Measurements from ENCODE around the gene KRTAP12-1.

The KRTAP12-1 gene, protein sequence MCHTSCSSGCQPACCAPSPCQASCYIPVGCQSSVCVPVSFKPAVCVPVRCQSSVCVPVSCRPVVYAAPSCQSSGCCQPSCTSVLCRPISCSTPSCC

DNA sequence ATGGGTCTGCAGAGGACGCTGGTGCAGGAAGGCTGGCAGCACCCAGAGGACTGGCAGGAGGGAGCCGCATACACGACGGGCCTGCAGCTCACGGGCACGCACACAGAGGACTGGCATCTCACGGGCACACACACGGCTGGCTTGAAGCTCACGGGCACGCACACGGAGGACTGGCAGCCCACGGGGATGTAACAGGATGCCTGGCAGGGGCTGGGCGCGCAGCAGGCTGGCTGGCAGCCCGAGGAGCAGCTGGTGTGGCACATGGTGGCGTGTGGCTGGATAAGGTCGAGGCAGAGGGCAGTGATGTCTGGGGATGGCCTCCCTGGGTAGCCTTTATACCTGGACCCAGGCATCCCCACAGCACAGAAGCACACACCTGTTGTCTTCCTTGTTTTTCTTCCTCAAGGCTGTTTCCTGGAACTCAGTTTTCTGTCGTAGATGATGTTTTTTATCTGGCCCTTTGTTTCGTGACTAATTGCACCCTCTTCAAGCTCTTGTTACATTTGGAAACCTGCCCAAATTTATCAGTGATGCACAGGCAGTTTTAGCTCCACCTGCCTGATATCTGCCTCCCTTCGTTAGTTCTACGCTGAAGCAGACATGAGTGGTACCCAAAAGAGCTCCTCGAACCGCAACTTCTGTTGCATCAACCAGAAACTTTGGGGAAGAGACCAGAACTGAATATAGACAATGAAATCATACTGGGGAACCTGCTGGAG, at the start of gene KRTAP12-1:
KRTAP12-1 (minus strand) TSS at position 303 of the 719 bp plus-strand sequence; CDS start at position 263, 40 bp downstream.
- no peak for DNase-seq (ENCODE audit: low read depth in 3 of 3, low spot score in 1 of 3)

DNA sequence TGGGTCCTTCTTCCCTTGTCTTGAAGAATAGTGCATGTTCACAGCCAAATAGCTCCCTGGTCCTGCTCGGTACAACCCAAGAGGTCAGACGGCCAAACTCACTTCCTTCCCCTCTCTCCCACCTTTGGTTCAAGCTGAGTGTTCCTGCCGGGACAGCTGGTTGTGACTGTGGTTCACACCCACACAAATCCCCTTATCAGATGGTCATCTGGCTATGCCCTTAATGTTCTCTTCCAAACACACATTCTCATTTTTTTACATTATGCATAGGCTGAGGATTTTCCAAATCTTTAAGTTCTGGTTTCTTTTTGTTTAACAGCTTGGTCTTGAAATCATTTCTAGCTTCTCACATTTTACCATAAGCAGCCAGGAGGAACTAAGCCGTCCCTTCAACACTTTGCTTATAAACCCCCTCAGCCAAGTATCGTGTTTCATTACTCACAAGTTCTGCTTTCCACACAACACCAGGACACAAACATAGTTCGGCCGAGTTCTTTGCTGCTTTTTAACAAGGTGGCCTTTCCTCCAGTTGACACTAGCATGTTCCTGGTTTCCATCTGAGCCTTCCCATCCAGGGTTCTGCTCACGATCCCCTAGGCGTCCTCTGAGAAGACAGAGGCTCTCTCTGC, 49.1 kb upstream of the KRTAP12-1 start:
- DNase-seq (ENCODE audit: low read depth in 3 of 3, low spot score in 1 of 3), result no peak

DNA sequence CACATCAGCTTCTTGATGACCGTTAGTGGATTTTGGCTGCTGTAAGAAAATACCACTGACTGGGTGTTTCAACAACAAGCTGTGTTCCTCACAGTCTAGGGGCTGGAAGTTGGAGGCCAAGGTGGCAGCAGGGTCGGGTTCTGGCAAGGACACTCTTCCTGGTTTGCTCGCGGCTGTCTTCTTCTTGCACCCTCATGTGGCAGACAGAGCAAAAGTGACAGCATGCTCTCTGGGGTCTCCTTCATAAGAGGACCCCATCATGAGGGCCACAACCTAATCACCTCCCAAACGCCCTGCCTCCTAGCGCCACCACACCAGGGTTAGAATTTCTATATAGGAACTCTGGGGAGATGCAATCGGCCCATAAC, 48.0 kb upstream of the KRTAP12-1 start:
- no peak for DNase-seq (ENCODE audit: low read depth in 3 of 3, low spot score in 1 of 3)

DNA sequence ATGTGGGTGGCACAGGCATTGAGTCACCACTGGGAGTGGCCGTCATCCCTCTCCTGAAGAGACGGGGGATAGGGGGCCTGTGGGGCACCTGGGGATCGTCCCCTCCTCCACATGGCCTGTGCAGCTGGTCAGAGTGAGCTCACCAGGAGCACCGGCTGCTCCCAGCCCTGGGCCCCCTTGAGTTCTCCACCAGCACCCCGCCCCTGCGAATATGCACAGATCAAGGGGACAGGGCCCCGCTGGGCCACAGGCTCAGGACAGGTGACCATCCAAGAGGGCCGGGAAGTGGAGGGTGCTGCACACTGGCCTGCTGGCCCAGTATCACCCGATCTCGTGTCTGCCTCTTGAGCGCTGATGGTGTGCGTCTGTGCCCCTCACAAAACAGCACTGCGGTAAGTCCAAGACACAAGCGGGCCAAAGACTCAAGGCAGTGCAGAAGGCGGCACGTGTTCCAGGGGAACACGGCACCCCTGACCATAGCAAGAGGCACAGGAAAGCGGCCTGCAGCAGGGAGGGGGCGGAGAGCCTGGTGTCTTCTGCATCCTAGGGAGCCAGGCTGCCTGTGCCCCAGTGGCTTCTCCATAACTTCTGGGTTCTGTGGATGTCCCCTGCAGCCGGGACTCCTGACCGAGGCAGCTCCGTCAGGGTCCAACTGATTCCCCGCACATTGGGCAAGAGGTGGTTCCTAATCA, 47.5 kb upstream of the KRTAP12-1 start:
- DNase-seq (ENCODE audit: low read depth in 3 of 3, low spot score in 1 of 3), result no peak

DNA sequence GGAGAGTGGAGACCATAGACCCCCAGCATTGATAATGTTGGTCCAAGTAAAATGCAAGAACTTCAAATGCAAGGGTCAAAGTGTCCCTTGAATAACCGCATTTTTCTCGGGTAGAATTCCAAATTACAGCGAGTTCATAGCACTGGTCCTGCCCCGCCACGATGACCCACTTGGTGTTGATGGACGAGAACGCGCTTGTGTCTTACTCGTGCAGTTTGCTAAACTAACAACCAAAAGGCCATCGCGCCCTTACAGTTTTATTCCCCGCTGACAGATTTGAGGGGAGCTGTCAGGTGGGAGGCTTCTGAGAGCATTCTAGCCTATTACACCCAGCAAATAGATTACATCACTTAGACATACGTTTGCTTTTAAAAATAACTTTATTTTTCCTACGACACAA, 46.8 kb upstream of the KRTAP12-1 start:
- no peak for DNase-seq (ENCODE audit: low read depth in 3 of 3, low spot score in 1 of 3)

DNA sequence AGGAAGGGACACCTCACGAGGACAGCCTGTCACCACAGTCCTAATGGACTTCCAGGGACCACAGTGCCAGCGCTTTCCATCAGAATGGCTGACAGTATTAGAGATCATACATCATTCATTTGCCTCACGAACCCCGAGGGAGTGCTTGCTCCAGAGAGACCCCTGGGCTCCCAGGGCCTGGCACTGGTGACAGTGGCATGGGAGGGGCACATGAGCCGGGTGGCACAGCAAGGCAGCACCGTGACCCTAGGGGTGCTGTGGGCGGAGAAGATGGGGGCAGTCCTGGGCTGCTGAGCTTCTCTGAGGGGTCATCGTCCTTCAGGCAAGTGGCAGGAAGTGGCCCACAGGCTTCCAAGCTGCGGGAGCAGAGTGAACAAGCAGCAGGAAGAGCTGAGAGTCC, 45.8 kb upstream of the KRTAP12-1 start:
- DNase-seq (ENCODE audit: low read depth in 3 of 3, low spot score in 1 of 3), result no peak

DNA sequence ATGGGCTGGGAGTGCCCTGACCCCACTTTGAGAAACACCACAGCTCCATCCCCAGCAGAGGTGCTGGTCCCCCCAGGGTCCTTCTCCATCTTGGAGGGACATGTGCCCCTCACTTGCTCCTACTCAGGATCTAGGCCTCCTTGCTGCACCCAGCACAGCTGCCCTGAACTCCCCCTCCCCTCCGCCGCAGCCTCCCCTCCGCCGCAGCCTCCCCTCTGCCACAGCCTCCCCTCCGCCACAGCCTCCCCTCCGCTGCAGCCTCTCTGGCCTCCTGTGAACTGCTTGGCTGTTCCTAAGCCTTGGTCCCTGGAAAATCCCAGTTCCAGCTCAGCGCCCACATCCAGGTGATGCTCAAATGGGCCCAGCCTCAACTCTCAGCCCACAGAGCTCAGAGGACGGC, 45.4 kb upstream of the KRTAP12-1 start:
- no peak for DNase-seq (ENCODE audit: low read depth in 3 of 3, low spot score in 1 of 3)

DNA sequence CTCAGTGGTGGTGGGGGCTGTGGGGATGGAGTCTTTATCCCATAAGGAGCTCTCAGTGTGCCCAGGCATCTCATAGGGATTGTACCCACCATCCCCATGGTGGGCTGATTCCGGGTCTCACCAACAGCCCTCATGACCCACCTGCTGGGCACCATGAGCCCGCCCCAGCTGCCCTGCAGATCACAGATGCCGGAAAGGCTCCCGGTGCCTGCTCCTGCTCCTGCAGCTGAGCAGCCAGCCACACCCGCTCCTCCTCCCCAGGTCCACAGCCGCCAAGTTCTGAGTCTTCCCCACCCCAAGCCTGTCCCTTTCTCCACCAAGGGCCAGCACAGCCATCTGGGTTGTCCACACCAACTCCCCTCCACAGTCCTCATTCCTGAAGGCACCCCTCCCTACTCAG, 44.9 kb upstream of the KRTAP12-1 start:
- DNase-seq (ENCODE audit: low read depth in 3 of 3, low spot score in 1 of 3), result no peak

DNA sequence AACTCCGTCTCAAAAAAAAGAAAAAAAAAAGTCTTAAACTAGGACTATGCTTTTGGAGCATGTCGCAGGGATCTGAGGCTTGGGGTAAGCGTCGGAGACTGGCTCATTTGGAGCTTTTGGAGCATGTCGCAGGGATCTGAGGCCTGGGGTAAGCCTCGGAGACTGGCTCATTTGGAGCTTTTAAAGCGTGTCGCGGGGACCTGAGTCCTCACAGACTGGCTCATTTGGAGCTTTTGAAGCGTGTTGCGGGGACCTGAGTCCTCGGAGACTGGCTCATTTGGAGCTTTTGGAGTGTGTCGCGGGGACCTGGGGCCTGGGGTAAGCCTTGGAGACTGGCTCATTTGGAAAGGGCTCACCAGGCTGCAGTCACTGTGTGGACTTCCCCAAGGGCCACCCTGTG, 43.0 kb upstream of the KRTAP12-1 start:
- no peak for DNase-seq (ENCODE audit: low read depth in 3 of 3, low spot score in 1 of 3)

DNA sequence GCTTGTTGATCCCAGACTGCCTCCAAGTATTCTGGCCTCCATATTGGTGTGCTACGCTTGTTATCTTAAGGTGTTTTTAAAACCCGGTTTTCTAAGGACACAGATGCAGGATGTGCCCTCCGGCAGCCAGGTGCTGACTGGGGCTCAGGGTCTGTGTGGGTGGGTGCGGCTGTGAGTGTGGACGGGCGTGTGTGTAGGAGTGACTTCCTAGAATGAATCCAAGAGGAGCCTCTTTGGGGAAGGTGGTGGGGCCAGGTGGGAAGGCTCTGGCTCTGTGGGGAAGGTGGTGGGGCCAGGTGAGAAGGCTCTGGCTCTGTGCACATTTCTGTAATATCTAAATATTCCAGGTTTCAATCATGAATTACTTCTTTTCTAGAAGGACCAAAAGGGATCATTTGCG, 42.2 kb upstream of the KRTAP12-1 start:
- no peak for DNase-seq (ENCODE audit: low read depth in 3 of 3, low spot score in 1 of 3)

DNA sequence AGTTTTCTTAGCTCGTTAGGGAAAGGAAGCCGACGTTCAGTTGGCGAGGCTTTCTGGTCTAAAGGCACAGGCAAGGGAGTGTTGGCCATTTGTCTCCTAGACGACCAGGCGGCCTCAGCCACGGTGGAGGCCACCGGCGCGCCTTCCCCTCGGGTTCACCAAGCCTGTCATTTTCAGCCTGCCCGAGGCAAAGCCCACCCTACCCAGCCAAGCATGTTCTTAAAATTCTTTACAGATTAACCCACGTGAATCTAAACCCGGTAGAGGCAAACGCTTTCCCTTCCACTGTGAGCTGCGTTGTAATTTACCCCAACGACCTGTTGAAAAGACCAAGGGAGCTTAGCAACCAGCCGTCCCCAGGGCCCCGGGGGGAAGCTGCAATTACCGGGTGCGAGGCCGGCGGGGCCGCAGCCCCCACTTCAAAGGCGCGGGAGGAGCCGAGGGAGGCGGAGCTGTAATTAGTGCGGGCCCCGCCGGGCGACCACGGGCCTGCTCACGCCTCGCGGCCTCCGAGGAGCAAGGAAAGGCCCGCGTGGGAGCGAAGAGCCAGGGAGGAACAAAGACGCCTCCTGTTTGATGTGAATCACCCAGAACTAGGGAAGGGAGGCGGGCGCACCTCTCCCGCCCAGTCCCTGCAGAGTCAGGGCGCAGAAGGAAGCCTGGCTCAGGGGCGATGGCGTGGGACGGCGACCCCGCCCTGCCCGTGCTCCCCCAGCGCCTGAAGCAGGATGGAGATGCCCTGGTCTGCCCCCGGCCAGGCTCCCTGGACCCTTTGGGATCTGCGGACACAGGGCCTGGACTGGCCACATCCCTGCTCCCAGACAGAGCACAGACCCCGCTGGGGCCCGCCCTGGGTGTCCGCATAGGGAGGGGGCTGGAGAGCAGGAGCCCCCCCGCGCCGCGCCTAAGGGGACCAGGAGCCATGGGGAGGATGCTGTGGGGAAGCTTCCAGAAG, 41.5 kb upstream of the KRTAP12-1 start:
- no peak for DNase-seq (ENCODE audit: low read depth in 3 of 3, low spot score in 1 of 3)

DNA sequence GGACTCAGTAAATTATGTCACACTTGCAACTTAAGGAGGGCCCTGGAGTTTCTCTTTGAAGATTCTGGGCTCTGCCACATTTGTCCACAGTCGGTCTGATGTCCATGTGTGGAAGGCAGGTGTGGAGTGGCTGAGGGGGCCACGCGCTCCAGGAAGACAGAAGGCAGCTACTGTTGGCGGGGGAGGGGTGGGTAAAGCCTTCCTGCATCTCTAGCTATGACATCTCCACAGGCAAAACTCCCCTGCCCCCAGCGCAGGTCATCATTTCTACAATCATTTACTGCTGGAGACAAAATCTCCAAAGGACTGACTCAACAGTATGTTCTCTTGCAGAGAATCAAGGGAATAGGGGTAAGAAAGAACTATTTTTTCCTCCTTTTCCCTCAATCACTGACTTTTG, 40.8 kb upstream of the KRTAP12-1 start:
- no peak for DNase-seq (ENCODE audit: low read depth in 3 of 3, low spot score in 1 of 3)

DNA sequence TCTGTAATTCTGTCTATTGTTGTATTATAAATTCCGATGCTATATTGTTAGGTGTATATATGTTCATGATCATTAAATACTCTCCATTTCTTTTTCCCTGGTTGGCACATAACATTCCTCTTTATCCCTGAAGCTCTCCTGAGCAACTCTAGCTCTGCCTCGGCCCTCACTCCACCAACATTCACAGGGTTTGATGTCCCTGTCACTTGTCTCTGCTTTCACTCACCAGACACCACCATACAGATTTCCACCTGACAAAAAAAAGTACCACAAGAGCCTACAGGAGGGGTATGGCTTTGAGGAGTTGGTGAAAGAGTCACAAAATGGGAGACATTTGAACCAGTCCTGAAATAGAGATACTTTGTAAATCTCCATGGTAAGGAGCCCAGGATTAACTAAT, 38.2 kb upstream of the KRTAP12-1 start:
- DNase-seq (ENCODE audit: low read depth in 3 of 3, low spot score in 1 of 3), result no peak

DNA sequence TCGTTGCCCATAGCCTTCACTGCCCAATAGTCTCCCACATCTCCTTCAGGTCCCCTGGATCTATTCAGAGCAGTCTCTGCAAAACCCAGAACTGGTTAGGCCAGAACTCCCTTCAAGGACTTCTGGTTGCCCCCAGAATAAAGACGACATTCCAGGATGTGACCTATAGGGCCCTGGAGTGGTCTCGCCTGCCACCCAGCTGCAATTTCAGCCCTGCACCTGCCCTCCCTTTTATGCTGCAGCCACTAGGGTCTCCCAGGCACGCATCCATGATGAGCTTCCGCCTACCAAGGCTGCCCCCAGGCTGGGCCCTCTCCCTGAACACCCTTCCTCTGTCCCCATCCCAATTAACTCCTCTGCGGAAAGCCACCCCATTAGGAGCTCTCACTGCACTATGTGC, 36.6 kb upstream of the KRTAP12-1 start:
- no peak for DNase-seq (ENCODE audit: low read depth in 3 of 3, low spot score in 1 of 3)

DNA sequence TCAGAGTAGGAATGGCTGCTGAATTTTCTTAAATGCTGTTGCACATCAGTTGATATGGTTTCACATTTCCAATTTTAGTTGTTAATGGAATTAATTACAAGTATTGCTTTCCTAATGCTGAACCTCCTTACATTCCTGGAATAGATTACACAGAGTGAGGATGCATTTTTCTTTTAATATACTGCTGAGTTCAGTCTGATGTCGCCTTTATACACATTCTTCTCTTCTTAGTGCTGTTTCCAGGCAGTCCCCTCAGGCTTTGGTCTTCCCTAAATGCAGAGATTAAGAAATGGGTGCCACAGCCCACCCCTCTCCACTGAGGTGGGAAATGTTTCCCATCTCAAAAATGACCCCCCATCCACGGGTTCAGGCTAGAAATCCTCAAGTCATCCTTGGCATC, 36.1 kb upstream of the KRTAP12-1 start:
- DNase-seq (ENCODE audit: low read depth in 3 of 3, low spot score in 1 of 3), result no peak

DNA sequence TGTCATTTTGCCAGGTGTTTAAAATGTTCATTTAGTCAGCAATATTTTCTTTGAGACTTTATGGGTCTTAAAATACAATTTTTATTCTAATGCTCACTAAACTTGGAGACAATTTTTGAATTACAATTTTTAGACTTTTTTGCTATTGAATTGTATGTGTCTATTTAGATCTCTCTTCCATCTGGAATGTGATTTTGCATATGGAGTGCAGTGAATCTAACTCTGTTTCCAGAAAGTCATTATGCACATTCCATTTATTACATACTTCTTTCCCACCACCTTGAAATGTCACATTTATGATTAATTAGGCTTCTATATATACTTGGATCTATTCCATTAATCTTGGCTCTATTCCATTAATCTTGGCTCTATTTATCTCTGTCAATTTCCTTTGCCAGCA, 35.0 kb upstream of the KRTAP12-1 start:
- DNase-seq (ENCODE audit: low read depth in 3 of 3, low spot score in 1 of 3), result no peak

DNA sequence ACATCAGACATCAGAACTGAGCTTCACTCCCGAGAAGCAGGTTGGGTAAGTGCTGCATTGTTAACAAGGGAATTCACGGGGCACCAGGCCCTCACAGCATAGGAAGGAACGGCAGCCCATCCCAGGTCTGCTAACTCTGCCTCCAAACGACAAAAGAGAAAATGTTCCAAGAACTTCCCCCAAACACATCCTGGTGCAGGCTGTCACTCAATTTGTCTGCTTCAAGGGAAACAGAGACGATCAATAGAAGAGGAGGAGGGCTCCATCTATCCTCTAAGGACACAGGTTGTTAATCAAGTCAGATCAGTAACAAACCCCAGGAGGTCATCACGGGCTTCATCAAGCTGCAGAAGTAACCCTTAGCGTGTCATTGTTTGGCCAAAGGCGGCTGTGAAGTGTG, 32.9 kb upstream of the KRTAP12-1 start:
- no peak for DNase-seq (ENCODE audit: low read depth in 3 of 3, low spot score in 1 of 3)

DNA sequence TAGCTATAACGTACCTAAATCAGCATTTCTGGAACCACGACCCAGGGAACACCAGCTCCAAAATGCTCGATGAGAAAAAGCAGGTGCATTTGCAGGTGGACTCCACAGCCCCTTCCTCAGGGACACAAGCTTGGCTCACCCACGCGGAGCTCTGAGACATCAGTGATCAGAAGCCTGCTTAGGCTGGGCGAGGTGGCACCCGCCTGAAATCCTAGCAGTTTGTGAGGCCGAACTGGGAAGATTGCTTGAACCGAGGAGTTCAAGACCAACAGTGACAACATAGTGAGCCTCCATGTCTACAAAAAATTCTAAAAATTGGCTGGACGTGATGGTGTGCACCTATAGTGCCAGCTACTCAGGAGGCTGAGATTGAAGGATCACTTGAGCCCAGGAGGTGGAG, 31.9 kb upstream of the KRTAP12-1 start:
- DNase-seq (ENCODE audit: low read depth in 3 of 3, low spot score in 1 of 3), result no peak

DNA sequence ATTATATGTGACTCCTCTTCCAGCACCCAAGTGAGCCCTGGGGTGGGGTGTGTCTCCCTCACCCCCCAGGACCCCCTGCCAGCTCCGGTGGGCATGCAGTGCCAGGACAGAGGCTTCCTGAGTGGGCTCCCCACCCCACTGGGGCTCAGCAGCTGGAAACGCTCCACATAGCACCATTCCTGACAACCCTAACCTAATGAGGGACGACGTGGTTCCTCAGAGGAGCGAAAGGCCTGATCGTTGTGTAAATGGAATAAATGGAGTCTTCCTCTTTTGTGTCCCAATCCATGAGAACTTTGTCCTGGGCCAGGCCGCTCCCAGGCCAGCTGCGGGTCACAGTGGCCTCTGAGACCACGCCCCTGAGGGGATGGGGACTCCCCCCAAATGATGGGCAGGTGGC, 31.2 kb upstream of the KRTAP12-1 start:
- no peak for DNase-seq (ENCODE audit: low read depth in 3 of 3, low spot score in 1 of 3)

DNA sequence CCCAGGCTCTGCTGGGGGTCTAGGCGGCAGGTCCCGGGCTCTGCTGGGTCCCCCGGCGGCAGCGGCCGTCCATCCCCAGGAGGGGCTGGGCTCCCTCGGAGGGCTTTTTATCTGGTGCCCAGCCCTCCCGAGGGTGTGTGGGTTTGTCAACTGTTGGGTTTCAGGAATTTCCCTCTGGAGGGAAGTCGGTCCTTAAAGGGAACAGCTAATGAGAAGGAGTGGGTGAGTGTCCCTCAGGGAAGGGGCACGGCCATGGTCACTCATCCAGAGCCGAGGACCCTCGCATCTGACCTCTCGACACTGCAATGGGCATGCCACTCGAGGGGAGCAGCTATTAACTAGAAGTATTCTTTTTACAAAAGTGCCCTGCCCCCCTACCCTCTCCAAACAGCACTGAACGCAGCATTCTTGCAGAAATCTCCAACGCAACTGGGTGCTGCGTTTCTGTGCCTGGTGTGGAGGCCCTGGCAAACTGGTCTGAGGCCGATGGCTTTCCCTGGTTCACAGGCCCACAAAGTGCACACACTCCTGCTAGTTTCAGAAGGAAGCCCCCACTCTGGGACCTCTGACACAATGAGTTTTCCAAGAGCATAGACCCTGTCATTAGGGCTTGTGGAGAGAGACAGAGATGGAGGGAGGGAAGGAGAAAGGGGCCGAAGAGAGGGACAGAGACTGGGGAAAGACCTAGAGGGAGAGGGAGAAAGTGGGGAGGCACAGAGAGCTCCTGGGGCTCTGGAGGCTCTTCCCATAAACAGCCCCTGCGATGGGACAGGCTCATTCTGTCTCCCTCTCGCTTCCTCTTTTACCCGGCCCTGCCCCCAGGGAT, 30.5 kb upstream of the KRTAP12-1 start:
- no peak for DNase-seq (ENCODE audit: low read depth in 3 of 3, low spot score in 1 of 3)

Measured in stimulated activated CD4-positive, alpha-beta T cell treated with anti-CD3 and anti-CD28 coated beads, TNF-alpha, amount 100 ng/mL, for 1 hour (primary cell).